Breast epithelium (tissue), 3 donors: Measurements from ENCODE around the gene TMTC1.

Experiments
- POLR2A ChIP-seq: fragments of 450-650 bp; IDR thresholded peaks from one replicate; pipeline ENCODE4 v1.6.1; 2016; ENCODE audit warnings: antibody characterized with exemption, mild to moderate bottlenecking, moderate library complexity
- TF ChIP-seq, protein P1 (sequence below), 3 donors: fragments of 450-650 bp; IDR thresholded peaks; one replicate each; pipeline ENCODE4 v1.5.1; 2016 to 2017; ENCODE audit warnings: antibody characterized with exemption in 3 of 3, mild to moderate bottlenecking in 3 of 3, moderate library complexity in 3 of 3

DNA sequence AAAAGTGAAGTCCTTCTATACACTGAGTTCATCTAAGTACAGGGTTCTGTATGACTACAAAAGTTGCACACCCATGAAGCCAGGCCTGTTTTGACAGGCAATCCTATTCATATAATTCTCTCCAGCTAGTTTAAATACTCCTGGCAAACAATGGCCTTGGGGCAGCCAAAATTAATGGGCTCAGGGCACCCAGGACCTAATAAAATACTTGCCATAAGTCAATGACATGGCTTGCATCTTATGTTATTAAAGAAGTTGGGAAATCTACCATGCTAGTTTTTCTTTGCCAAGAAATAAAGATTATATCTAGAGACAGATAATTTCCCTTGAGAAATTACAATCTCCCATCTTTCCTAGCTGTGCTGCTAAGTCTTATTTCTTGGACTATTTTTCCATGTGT is 11.1 kb upstream of the TMTC1 start:
- TF ChIP-seq POLR2A: no peak
- TF ChIP-seq, protein P1, sequence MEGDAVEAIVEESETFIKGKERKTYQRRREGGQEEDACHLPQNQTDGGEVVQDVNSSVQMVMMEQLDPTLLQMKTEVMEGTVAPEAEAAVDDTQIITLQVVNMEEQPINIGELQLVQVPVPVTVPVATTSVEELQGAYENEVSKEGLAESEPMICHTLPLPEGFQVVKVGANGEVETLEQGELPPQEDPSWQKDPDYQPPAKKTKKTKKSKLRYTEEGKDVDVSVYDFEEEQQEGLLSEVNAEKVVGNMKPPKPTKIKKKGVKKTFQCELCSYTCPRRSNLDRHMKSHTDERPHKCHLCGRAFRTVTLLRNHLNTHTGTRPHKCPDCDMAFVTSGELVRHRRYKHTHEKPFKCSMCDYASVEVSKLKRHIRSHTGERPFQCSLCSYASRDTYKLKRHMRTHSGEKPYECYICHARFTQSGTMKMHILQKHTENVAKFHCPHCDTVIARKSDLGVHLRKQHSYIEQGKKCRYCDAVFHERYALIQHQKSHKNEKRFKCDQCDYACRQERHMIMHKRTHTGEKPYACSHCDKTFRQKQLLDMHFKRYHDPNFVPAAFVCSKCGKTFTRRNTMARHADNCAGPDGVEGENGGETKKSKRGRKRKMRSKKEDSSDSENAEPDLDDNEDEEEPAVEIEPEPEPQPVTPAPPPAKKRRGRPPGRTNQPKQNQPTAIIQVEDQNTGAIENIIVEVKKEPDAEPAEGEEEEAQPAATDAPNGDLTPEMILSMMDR (IDR thresholded peaks at IDR 0.05): no peak
